ENCODE results near the gene GOLGA6D. TPM values are rescaled to one million over a fixed set of nuclear protein-coding genes. Genes with fewer than 3 reads are reported as not detected.
A peak's percentile ranks its signal among the peaks of the same experiment; 100 is the strongest.
"Not testable (repeated sequence)": the region's sequence is repeated elsewhere in the genome, so short reads cannot be mapped to it uniquely, and the experiment has no call there.

The GOLGA6D gene
- total RNA-seq, 1 experiment from 2014 or later: not detected

- H3K4me3 Mint-ChIP-seq (ENCODE audit: unreplicated experiment): no peak overlapping the region
- intact Hi-C loops (cut with micrococcal nuclease): loop anchor here (10.0 kb wide), 2 partner anchors 103 to 283 kb away; partner anchors contain the start of genes C15orf39 and PPCDC
- peaks cover 10% of the 10 kb centered on the region for H3K9me3 Mint-ChIP-seq (ENCODE audit: unreplicated experiment)
- TF ChIP-seq CTCF (IDR thresholded peaks at IDR 0.05; ENCODE audit: unreplicated experiment): peak; percentile 57
- ChIA-PET CTCF (interaction anchor here (0.7 to 0.8 kb wide), 3 partner anchors 520 to 539 kb away, joined by 3 to 5 read pairs (median 3); no protein-coding TSS in a partner anchor), POLR2A (no interaction called here)
- DNase-seq (ENCODE audit: unreplicated experiment): peak; percentile 61
- peaks cover 15% of the 10 kb centered on the region for H3K4me1 Mint-ChIP-seq (ENCODE audit: insufficient read depth, unreplicated experiment)
- H3K27me3 Mint-ChIP-seq (ENCODE audit: insufficient read depth, unreplicated experiment): peaks cover 43% of the 10 kb centered on the region
- H3K27ac Mint-ChIP-seq (ENCODE audit: low read depth, unreplicated experiment): no peak overlapping the region
- no TSS peak for BruUV-seq (replicated peaks)
- H3K36me3 Mint-ChIP-seq (ENCODE audit: insufficient read depth, unreplicated experiment): no peaks in the 10 kb centered on the region
Observed at GRCh38 chr15:75307778-75308390, 25.2 kb downstream of the GOLGA6D start.

- no peak for DNase-seq (ENCODE audit: unreplicated experiment)
- no peaks in the 10 kb centered on the region for H3K36me3 Mint-ChIP-seq (ENCODE audit: insufficient read depth, unreplicated experiment)
- peaks cover 10% of the 10 kb centered on the region for H3K9me3 Mint-ChIP-seq (ENCODE audit: unreplicated experiment)
- no peak overlapping the region for H3K4me3 Mint-ChIP-seq (ENCODE audit: unreplicated experiment)
- H3K27me3 Mint-ChIP-seq (ENCODE audit: insufficient read depth, unreplicated experiment): peaks cover 32% of the 10 kb centered on the region
- H3K4me1 Mint-ChIP-seq (ENCODE audit: insufficient read depth, unreplicated experiment): peaks cover 15% of the 10 kb centered on the region
- no peak overlapping the region for H3K27ac Mint-ChIP-seq (ENCODE audit: low read depth, unreplicated experiment)
- TF ChIP-seq CTCF (IDR thresholded peaks at IDR 0.05; ENCODE audit: unreplicated experiment): no peak
- CTCF ChIA-PET: no interaction called here
- no TSS peak for BruUV-seq (replicated peaks)
- intact Hi-C loops (cut with micrococcal nuclease): loop anchor here (10.0 kb wide), 2 partner anchors 105 to 285 kb away; partner anchors contain the start of genes C15orf39 and PPCDC
- POLR2A ChIA-PET: no interaction called here
Observed at GRCh38 chr15:75309711-75310110, 27.1 kb downstream of the GOLGA6D start.

- BruUV-seq (replicated peaks); H3K36me3 Mint-ChIP-seq (ENCODE audit: insufficient read depth, unreplicated experiment); H3K27ac Mint-ChIP-seq (ENCODE audit: low read depth, unreplicated experiment); CTCF ChIA-PET; POLR2A ChIA-PET; H3K4me3 Mint-ChIP-seq (ENCODE audit: unreplicated experiment); intact Hi-C loops (cut with micrococcal nuclease); H3K27me3 Mint-ChIP-seq (ENCODE audit: insufficient read depth, unreplicated experiment): not testable (repeated sequence)
- Mint-ChIP-seq H3K9me3 (ENCODE audit: unreplicated experiment) (peaks cover 10% of the 10 kb centered on the region), H3K4me1 (ENCODE audit: insufficient read depth, unreplicated experiment) (peaks cover 13% of the 10 kb centered on the region)
- peak; percentile 47 for DNase-seq (ENCODE audit: unreplicated experiment)
Observed at GRCh38 chr15:75312548-75312947, 29.9 kb downstream of the GOLGA6D start.

- no peak overlapping the region for H3K27ac Mint-ChIP-seq (ENCODE audit: low read depth, unreplicated experiment)
- H3K27me3 Mint-ChIP-seq (ENCODE audit: insufficient read depth, unreplicated experiment): peaks cover 9% of the 10 kb centered on the region
- H3K36me3 Mint-ChIP-seq (ENCODE audit: insufficient read depth, unreplicated experiment): no peaks in the 10 kb centered on the region
- peaks cover 9% of the 10 kb centered on the region for H3K4me1 Mint-ChIP-seq (ENCODE audit: insufficient read depth, unreplicated experiment)
- ChIA-PET CTCF (no interaction called here), POLR2A (no interaction called here)
- H3K4me3 Mint-ChIP-seq (ENCODE audit: unreplicated experiment): no peak overlapping the region
- intact Hi-C loops (cut with micrococcal nuclease): no loop called here
- H3K9me3 Mint-ChIP-seq (ENCODE audit: unreplicated experiment): peaks cover 10% of the 10 kb centered on the region
- no TSS peak for BruUV-seq (replicated peaks)
- no peak for TF ChIP-seq CTCF (IDR thresholded peaks at IDR 0.05; ENCODE audit: unreplicated experiment)
- DNase-seq (ENCODE audit: unreplicated experiment): no peak
Observed at GRCh38 chr15:75313116-75313845, 30.6 kb downstream of the GOLGA6D start.
